ENCODE results near the gene SLC52A1. TPM values are rescaled to one million over a fixed set of nuclear protein-coding genes. Genes with fewer than 3 reads are reported as not detected.
"Not testable (repeated sequence)": the region's sequence is repeated elsewhere in the genome, so short reads cannot be mapped to it uniquely, and the experiment has no call there.

SLC52A1 gene
- total RNA-seq, 1 donor from 2014 or later: not detected

DNA sequence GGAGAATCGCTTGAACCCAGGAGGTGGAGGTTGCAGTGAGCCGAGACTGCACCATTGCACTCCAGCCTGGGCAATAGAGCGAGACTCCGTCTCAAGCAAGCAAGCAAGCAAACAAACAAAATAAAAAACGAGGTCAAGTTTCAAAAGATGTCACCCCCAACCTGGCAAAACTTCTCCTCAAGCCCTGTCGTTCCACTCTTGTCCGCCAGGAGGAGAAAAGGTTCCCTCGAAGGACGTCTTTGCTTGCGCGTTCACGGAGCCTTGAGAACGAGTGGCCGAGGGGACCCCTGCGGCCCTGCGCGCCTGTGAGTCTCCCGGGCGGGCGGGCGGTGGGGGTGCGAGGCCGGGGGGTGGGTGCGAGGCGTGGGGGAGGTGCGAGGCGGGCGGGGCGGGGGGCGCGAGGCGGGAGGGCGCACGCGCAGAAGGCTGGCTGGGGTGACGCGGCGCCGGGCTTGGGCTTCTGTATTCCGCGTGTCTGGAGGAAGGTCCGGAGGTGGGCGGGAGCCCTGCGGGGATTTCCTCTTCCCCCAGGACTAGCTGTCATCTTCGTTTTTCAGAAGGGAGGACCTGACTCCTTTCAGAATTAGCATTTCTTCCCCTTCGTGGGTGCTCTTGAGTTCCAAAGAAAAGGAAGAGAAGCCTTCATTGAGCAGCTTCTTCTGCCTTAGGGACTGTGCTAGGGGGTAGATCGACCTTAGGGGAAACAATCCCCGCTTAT, 3.7 kb downstream of the SLC52A1 start:
- peak; percentile 92 for DNase-seq

DNA sequence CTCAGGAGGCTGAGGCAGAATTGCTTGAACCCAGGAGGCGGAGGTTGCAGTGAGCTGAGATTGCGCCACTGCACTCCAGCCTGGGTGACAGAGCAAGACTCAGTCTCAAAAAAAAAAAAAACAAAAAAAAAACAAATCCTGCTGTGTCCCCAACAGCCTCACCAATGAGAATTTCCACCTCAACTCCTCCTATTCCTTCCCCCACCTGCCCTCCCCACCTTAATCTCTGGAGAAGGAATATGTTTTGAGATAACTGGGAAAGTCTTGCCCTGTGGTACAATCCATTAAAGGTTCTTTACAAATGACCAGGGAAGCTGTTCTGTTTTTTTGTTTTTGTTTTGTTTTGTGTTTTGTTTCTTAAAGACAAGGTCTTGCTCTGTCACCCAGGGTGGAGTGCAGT, 5.1 kb downstream of the SLC52A1 start:
- DNase-seq: not testable (repeated sequence)

DNA sequence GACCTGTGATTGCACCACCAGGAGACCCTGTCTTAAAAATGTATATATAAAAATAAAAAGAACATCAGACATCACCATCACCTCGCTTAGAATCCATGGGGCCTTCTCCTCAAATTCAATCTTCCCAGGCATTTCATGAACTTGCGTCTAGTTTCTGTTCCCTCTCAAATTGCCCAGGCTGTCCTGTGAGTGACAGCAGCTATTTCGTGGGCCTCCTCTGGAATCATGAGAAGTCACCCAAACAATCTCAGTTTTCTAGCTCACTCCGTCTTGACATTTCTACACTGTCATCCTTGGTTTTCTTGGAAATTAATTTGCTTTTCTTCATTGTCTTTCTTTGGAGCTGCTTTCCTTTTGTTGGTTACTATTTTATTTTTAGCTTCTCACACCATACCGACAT, 7.3 kb downstream of the SLC52A1 start:
- no peak for DNase-seq

DNA sequence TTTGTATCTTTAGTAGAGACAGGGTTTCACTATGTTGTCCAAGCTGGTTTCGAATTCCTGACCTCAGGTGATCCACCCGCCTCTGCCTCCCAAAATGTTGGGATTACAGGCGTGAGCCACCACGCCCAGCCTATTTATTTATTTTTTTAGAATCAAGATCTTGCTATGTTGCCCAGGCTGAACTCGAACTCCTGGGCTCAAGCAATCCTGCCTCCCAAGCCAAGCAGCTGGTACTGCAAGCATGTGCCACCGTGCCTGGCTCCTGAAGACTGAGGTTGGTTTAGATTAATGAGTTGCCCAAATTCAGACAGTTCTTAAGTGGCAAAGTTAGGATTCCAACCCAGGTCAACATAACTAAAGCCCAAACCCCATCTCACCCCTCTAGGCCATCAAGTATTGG, 7.9 kb downstream of the SLC52A1 start:
- no peak for DNase-seq

DNA sequence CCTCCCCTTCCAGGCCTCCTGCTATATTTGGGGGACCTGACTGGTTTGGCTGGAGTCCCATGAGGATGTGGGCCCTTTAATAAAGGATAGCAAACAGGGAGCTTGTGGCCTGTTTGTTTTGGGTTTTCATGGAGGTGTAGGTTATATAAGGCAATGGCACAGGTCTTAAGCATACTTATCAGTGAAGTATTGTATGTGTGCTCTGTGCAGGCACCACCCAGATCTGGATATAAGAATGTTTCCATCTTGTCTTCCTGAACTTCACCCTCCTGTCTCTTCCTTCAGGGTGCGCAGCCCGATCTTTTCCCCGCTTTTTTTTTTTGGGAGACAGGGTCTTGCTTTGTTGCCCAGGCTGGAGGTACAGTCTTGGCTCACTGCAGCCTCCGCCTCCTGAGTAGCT, 10.6 kb downstream of the SLC52A1 start:
- no peak for DNase-seq

DNA sequence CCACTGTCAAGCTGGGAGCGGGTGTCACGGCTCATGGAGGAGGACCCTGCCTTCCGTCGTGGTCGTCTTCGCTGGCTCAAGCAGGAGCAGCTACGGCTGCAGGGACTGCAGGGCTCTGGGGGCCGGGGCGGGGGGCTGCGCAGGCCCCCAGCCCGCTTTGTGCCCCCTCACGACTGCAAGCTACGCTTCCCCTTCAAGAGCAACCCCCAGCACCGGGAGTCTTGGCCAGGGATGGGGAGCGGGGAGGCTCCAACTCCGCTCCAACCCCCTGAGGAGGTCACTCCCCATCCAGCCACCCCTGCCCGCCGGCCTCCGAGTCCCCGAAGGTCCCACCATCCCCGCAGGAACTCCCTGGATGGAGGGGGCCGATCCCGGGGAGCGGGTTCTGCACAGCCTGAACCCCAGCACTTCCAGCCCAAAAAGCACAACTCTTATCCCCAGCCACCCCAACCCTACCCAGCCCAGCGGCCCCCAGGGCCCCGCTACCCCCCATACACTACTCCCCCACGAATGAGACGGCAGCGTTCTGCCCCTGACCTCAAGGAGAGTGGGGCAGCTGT, 11.6 kb downstream of the SLC52A1 start:
- no peak for DNase-seq

DNA sequence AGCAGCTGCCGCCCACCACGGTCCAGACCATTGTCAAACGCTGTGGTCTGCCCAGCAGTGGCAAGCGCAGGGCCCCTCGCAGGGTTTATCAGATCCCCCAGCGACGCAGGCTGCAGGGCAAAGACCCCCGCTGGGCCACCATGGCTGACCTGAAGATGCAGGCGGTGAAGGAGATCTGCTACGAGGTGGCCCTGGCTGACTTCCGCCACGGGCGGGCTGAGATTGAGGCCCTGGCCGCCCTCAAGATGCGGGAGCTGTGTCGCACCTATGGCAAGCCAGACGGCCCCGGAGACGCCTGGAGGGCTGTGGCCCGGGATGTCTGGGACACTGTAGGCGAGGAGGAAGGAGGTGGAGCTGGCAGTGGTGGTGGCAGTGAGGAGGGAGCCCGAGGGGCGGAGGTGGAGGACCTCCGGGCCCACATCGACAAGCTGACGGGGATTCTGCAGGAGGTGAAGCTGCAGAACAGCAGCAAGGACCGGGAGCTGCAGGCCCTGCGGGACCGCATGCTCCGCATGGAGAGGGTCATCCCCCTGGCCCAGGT, 13.0 kb downstream of the SLC52A1 start:
- DNase-seq: no peak

DNA sequence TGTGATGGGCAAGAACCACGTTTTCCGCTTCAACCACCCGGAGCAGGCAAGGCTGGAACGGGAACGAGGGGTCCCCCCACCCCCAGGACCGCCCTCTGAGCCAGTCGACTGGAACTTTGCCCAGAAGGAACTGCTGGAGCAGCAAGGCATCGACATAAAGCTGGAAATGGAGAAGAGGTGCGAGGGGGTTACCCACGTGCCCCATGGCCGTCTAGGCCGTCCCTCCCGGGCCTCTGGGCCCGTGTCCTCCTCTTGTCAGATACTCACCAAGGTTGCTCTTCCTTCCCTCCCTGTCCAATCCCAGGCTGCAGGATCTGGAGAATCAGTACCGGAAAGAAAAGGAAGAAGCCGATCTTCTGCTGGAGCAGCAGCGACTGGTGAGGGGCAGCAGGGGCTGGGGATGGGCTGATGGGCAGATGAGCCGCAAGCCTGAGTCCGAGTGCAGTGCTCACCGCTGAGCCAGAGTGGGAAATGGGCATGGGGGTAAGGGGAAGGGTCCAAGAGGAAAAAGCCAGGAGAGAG, 14.7 kb downstream of the SLC52A1 start:
- DNase-seq: no peak

DNA sequence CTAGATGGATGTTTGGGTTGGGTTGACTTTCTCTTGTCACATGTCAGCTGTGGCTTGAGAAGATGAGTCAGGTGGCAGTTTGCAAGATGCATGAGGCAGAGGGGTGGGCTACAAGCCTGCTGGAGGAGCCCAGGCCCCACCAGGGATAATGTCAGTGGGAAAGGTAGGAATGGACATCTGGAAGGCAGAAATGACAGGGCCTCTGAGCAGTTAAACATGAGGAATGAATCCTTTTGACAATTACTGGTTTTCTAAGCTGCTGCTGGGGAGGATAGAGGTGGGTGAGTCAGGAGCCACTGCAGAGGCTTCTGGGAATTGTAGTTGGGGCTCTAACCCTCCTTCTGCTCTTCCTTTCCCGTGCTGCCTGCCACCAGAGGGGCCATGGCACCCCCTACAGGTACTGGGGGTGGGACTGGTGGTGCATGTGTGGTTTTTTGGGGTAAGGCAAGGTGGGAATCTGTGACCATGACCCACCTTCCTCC, 15.7 kb downstream of the SLC52A1 start:
- DNase-seq: no peak

DNA sequence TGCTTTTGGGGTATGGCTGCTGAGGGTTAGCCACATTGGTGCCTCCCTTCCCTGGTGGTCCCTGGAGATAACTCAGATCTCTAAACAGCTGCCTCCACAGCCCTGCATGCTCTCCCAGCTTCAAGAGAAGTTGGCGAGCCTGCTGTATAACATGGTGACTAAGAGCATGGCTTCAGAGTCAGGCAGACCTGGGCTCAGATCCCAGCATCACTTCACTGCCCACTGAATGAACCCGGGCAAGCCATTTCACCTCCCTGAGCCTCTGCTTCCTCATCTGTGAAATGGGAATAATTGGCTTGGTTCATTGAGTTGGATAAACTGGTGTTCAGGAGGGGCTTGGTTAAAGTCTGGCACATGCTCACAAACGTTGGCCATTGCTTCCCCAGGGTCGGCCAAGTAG, 20.9 kb downstream of the SLC52A1 start:
- no peak for DNase-seq

DNA sequence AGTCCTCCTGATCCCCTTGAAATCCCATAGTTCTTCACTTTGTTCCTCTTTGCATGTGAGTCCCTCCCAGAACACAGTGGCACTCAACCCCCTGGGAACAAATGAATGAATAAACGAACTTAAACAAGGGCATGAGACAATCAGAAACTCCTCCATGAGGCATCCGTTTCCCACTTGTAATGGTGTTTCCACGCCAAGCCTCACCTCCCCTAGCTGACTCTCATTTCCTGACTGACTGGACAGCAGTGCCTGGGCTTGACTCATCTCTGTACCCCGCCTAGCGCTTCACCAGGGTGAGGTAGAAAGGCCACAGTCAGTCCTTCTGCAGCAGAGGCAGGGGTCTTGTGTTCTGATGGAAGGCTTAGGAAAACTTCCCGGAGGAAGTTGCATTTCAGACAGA, 23.3 kb downstream of the SLC52A1 start:
- no peak for DNase-seq

DNA sequence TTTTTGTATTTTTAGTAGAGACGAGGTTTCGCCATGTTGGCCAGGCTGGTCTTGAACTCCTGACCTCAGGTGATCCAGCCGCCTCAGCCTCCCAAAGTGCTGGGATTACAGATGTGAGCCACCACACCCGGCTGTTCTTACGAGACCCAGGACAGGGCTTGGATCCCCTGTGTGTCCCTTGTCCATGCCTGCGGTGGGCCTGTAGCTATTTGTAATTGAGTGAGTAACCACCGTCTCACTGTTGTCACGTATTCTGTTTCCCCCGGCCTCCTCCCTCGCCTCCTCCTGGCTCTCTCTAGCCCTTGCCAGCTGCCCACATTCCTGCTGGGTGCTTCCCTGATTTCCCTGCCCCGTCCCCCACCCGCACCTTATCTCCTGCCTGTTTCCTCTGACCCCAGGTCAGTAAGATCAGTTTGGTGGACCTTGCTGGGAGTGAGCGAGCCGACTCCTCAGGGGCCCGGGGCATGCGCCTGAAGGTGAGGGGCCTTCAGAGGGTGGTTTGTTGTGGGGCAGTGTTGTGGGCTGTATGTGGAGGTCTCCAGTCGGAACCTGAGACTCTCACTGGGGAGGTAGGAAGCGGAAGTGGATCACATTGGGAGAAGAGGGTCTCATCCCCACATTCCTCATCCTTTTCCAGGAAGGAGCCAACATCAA, 31.9 kb downstream of the SLC52A1 start:
- DNase-seq: no peak

DNA sequence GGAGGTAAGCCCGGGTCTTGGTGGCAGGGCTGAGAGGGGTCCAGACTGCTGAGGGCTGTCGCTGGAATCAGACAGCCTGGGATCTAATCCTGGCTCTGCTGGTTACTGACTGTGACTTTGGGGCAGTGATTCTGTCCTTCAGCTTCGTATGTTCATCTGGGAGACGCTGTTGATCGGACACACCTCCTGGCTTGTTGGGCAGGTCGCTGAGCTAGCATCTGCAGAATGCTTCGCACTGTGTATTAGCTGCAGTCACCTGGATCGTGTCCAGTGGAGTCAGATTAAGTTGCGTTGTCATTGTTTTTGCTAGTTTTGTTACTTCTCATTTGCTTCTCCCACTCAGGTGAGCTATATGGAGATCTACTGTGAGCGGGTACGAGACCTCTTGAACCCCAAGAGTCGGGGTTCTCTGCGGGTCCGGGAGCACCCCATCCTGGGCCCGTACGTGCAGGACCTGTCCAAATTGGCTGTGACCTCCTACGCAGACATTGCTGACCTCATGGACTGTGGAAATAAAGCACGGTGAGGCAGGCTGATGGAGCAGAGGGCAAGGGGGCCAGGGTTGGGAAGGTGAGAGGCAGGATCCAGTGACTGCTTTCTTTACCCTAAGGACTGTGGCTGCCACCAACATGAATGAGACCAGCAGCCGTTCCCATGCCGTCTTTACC, 33.0 kb downstream of the SLC52A1 start:
- no peak for DNase-seq

DNA sequence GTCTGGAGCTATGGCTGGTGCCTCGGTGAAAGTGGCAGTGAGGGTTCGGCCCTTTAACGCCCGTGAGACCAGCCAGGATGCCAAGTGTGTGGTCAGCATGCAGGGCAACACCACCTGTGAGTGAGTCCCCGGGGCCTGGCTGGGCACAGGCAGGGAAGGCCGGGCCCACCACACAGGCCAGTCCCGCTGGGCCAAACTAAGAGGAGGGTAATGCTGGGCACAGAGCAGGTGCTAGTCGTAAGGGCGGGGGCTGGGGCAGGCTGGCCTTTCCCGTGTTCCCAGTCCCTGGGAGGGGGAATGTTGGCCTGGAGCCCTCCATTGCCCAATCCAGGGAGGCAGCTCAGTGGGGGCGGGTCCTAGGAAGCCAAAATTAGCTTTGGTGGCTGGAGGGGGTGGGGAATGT, 35.0 kb downstream of the SLC52A1 start:
- DNase-seq: peak; percentile 77

DNA sequence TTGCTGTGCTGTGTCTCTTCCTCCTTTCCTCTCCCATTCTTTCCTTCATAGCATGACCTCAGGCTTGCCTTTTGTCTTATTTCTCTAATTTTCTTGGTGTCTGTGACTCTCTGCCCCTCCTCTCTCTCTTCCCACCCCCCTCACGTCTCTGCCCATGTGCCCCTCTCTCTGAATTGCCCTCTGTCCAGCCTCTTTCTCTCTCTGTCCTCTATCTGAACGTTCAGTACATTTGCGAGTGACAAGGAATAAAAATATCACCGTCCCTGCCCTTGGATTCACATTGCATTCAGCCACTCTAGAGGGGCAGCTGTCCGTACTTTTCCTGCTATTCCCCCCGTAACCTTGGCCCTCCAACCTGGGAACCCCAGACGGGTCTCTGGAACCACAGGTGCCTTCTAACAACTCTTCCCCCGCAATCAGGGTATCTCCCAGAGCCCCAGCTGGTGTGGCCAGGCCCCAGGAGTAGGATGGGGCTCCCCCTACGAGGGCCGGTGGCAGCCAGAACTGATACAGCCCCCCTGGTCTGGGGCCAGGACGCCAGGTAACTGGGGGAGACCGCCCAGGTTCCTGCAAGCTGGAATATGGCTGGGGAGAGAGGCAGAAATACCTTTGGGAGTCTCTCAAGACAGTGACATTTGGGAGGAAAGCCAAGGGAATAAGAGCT, 35.7 kb downstream of the SLC52A1 start:
- DNase-seq: peak; percentile 9

DNA sequence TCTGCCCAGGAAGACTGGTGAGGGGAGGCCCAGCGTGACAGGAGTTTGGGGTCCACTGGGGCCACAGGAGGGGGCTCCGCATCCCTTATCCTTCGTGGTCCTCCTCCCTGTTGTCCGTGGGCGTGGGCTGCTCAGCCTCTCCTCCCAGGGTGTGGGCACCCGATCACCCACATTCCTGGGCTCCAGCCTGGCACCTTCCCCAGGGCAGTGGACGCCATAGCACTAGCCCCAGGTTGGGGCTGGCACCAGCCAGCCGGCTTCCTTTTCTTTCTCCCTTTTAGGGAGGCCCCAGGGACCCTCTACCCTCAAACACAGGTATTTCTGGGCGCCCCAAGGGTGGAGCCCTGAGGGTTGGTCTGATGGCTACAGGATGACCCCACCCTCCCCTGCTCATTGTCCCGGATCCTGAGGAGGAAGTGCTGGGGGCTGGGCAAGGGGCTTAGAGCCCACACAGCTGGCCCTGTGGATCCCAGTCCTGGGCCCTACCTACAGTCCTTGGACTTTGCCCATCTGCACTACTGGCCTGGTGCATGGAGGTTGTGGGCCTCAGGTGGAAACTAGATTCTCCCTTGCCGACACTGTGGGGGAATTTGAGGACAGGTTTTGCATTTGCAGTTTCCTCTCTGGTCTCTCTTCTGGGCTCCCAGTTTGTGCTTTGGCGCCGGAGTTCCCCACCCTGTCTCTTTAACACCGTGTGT, 36.3 kb downstream of the SLC52A1 start:
- DNase-seq: peak; percentile 8

DNA sequence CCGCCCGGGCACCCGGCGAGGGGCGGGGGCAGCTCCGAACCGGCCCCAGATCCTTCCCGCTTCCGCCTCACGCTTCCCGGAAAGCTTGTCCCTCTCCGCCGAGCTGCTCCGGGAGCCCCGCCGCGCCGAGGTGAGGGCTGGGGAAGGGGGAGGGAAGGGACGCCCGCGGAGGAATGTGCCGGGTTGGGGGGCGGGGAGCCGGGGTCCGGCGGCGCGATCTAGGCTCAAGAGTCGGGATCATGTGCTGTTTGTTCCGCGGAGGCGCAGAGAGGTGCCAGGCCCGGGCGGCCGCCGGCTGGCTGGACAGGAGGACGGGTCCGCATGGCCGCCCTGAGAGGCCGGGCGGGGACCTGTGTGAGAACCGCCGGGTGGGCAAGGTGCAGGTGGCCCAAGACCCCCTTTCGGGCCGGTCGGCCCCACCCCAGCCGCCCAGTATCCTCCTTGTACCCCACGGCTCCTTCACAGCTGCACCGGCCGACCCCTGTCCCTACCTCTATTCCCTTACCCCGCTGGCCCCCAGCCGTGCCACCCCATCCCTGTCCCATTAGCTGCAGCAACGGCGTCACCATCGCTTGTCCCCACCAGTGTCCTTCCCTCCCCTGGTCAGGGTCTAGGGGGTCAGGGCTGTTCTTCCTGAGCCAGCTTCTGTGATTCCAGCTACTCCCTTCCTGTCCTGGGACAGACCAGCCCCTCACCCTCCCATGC, 37.0 kb downstream of the SLC52A1 start:
- peak; percentile 18 for DNase-seq

DNA sequence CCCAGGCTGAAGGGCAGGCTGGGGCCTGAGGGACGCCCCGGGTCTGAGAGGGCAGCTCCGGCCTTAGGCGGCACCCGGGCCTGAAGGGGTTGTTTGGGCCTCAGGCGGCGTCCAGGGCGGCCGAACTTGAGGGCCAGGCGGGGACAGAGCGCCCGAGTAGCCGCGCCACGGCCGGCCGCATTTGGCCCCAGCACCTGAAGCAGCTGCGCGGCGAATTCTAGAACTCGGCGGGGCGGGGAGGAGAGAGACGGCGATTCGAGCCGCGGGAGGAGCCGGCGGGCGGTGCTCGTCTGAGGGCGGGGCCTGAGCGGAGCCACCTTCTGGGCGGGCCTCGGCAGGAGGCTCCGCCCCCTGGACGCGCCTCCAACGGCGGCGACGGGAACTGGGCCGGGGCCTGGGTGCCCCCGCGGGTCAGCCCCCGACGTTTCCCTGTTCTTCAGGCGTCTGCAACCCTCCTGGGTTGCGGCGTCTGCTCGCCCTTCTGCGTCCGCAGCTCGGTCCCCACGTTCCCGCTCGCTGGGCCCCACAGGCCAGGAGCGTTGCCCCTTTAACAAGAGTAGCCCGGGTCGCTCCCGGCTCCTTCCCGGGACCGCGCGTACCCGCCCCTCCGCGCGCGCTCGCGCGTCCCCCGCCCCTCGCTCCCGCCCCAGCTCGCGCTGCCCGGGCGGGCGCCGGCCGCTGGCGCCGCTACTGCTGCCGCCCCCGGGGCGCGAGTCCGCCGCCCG, 37.8 kb downstream of the SLC52A1 start, which contains the start of the genes INCA1 and KIF1C:
Gene INCA1, minus strand, starts transcription at position 221 of the 725 bp plus-strand sequence. CDS start 3,085 bp downstream, outside the sequence.
Gene KIF1C, plus strand, starts transcription at position 649 of the 725 bp plus-strand sequence. CDS start 2,297 bp downstream, outside the sequence.
- peak; percentile 97 for DNase-seq

DNA sequence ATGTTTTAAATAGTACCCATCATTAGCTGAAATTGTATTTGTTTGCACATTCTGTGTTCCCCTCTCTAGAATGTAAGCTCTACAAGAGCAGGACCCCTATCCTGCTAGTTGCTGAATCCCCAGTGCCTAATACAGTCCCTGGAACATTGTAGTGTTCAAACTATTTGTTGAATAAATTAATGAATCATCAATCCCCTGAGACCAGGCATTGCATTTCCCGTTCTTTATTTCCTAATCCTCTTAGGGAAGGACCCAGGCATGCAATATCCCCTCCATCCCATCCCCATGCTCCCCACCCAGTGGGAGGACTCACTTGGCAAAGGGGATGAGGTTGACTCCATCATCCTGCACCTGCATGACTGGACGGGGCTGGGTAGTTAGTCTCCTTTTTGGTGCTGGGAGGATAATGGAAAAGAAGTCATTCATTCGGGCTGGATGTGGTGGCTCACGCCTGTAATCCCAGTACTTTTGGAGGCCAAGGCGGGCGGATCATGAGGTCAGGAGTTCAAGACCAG, 41.1 kb downstream of the SLC52A1 start:
- DNase-seq: no peak

Data from tongue (tissue), 2 donors.